Islet precursor cell (in vitro differentiated cells): Measurements from ENCODE around the gene DCAF11.
A peak's percentile ranks its signal among the peaks of the same experiment; 100 is the strongest.
"Not testable (repeated sequence)": the region's sequence is repeated elsewhere in the genome, so short reads cannot be mapped to it uniquely, and the experiment has no call there.

Source experiments
- DNase-seq: peaks from one replicate; pipeline ENCODE4 v3.0.0-alpha.2; 2018

DCAF11 gene

GRCh38 chr14:24098229-24098926 is 16.2 kb upstream of the DCAF11 start:
- DNase-seq = no peak

- DNase-seq = no peak
Observed at GRCh38 chr14:24098927-24099813, 15.4 kb upstream of the DCAF11 start.

DNA sequence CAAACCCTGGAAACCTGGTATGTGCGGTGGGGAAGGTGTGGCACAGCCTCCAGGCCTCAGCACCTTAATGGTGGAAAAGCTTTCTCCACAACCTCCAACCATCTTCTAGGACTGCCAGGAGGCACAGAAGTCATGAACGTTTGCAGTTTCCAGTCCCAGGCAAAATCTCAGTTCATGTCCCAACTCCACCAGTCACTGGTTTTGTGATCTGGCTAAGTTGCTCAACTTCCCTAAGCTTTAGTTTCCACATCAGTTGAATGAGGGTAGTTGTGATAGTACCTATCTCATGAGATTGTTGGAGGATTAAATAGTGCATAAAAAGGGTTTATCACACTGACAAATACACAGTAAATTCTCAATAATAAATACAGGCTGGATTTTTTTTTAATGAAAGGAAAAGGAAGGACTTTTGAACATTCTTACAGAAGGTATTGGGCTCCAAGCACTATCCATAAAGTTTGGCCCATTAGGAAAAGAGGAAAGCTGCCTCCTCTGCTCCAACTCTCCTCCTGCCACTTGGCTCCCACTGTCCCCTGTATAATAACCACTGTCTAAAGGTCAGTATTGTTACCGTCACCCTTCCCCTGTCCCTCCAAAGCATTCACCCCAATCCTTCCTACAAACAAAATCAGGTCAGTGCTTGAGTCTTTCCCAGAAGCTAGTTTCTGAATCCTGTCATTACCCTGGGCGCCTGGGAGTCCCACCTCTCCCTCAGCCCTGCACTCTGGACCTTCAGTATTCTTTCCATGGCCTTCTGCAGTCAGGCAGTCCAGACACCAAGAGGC is 14.2 kb upstream of the DCAF11 start:
- no peak for DNase-seq

- no peak for DNase-seq
Observed at GRCh38 chr14:24100982-24101494, 13.5 kb upstream of the DCAF11 start.

DNA sequence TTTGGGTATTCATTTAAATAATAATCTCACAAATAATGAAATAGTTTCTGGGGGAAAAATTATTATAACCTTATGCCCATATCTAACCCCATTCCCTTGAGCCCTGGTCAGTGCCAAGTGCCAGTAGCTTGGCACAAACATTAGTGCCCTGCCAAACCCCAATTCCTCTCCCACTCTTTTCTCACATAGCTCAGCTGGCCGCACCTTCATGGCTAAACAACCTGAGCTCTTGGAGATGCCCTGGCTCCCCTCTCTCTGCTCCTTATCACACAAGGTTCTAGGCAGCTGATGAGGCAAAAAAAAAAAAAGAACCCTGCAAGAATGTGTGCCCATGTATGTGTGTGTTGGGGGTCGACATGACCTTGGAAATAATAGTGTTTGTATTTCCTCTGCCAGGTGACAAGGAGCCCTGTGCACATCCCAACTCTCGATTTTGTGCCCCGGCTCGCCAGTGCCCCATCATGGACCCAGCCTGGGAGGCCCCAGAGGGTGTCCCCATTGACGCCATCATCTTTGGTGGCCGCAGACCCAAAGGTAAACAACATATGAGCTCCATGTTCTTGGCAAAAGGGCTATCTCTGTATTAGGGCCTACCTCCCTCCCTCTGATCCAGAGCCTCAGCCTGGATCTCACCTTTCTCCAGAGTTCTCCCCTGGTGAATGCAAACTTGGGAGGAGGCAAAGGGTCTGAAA is 12.1 kb upstream of the DCAF11 start:
- DNase-seq = no peak

- DNase-seq = no peak
Observed at GRCh38 chr14:24103451-24103850, 11.1 kb upstream of the DCAF11 start.

- DNase-seq = not testable (repeated sequence)
Observed at GRCh38 chr14:24105609-24106239, 8.9 kb upstream of the DCAF11 start.

DNA sequence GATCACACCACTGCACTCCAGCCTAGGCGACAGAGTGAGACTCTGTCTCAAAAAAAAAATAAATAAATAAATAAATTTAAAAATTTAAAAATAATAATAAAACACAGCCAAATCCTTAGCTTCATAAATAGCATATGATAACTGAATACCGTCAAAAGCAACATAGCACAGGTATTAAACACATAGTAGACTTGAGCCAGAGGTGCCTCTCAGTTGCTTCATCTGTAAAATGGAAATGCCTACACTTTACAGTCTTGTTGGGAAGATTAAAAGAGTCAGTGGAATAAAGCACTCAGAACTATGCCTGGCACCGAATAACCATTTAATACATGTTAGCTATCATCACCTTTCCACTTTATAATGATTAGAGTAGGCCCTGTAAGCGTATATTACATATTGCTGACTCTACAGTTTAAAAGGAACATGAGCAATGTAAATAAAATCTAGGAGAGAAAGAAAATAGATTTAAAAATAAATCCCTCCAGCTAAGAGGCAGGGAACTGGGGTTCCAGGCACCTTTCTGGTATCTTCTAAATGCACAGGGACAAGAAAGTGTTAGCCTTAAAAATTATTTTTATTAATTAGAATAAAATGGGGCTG is 7.8 kb upstream of the DCAF11 start:
- no peak for DNase-seq

DNA sequence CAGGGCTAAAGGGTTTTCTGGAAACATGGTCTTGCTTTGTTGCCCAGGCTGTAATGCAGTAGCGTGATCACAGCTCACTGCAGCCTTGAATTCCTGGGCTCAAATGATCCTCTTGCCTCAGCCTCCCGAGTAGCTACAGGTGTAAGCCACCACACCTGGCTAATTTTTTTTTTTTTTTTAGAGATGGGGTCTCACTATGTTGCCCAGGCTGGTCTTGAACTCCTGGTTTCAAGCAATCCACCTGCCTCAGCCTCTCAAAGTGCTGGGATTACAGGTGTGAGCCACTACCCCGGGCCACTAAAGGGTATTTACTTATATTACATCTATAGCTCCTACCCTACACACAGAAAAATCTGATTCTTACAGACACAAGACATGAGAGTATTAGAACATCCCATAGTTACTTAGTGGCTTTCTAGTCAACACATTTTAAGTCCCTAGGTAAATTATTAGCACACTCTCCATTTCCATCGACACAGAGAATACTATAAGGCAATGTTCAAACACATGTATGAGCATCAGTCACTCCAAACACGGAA is 6.2 kb upstream of the DCAF11 start:
- no peak for DNase-seq

DNA sequence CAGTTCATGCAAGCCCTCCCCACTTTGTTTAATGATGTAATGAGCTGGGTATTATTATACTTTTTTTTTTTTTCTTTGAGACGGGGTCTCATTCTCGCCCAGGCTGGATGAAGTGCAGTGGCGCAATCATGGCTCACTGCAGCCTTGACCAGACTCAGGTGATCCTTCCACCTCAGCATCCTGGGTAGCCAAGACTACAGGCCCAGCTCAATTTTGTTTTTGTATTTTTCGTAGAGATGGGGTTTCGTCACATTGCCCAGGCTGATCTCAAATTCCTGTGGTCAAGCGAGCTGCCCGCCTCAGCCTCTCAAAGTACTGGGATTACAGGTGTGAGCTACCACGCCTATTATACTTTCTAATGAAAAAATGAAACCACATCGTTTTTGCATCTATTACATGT is 4.5 kb upstream of the DCAF11 start:
- DNase-seq = no peak

DNA sequence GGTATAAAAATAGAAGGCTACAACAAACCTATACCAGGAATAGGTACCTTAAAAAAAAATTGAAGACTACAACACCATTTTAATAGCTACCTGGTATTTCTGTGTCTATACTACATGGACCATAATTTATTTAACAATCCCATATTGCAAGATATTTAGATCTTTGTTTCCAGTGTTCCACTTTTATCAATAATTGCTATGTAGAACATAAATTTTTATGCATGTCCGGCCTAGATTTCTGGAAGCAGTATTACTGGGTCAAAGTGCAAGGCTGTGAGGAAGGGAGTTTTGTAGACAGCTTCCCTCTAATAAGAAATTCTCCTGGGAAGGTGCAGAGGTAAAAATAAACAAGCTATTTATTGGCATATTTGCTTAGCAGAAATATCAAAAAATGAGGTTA is 4.1 kb upstream of the DCAF11 start:
- DNase-seq = no peak

GRCh38 chr14:24113379-24113800 is 1.2 kb upstream of the DCAF11 start:
- no peak for DNase-seq

GRCh38 chr14:24113801-24114531 is 611 bp upstream of the DCAF11 start:
- DNase-seq = peak; percentile 97

- DNase-seq = no peak
Observed at GRCh38 chr14:24115422-24116127, 998 bp downstream of the DCAF11 start.

- DNase-seq = no peak
Observed at GRCh38 chr14:24116128-24116814, 1.7 kb downstream of the DCAF11 start.

- DNase-seq = no peak
Observed at GRCh38 chr14:24117179-24117578, 2.6 kb downstream of the DCAF11 start.

DNA sequence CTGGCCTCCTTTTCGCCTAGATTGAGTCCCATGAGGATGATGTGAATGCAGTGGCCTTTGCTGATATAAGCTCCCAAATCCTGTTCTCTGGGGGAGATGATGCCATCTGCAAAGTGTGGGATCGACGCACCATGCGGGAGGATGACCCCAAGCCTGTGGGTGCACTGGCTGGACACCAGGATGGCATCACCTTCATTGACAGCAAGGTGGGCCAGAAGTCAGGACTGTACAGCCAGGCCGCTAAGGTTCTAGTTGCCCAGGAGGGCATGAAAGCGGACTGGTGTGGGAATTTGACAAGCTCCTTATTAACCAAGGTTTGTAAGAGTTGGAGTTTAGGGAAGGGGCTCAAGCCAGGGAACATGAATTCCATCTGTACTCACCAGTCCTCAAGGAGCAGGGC is 5.1 kb downstream of the DCAF11 start:
- DNase-seq = no peak

DNA sequence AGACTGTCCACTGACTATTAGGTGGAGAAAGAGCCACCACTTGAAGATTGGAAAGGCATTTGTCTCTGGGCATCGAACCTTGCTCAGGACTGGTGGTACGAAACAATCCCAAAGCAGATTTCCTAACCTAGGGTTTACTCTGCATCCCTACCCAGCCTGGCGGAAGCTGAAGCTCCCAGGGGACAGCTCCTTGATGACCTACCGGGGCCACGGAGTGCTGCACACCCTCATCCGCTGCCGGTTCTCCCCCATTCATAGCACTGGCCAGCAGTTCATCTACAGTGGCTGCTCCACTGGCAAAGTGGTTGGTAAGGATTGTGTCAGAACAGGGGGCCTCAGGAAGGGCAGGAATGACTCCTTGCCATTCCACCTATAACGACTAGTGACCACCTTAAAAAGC is 6.6 kb downstream of the DCAF11 start:
- no peak for DNase-seq

GRCh38 chr14:24122416-24122815 is 7.8 kb downstream of the DCAF11 start:
- no peak for DNase-seq
